ENCODE data around the gene RPTOR. TPM values are rescaled to one million over a fixed set of nuclear protein-coding genes. Genes with fewer than 3 reads are reported as not detected.

Gene RPTOR
- total RNA-seq, 6 donors from 2014 or later, result 26.8 to 109 (median 36.8) TPM

- ATAC-seq (ENCODE audit: low FRiP score in 2 of 2), result peak; percentile 13 to 30
Observed at GRCh38 chr17:80720610-80721577, 176.3 kb downstream of the RPTOR start.

GRCh38 chr17:80722661-80723060 is 178.0 kb downstream of the RPTOR start:
- Histone ChIP-seq H3K4me1 (no peaks in the 10 kb centered on the region), H3K27ac (no peak overlapping the region), H3K27me3 (no peaks in the 10 kb centered on the region), H3K36me3 (no peaks in the 10 kb centered on the region), H3K4me3 (no peak overlapping the region), H3K9me3 (no peaks in the 10 kb centered on the region)
- DNase-seq (no peak), ATAC-seq (ENCODE audit: low FRiP score in 2 of 2) (no peak)
- TF ChIP-seq POLR2A (IDR thresholded peaks at IDR 0.05), result no peak
- TF ChIP-seq CTCF (IDR thresholded peaks at IDR 0.05), result no peak
- TF ChIP-seq EP300 (IDR thresholded peaks at IDR 0.05), result no peak
- no peak for TF ChIP-seq POLR2AphosphoS5 (IDR thresholded peaks at IDR 0.05)
- whole genome bisulfite sequencing, 2 donors, result 86 to 97% methylated on average over 3 of the region's 3 CpGs

More at GRCh38 chr17:80720610-80721577, 176.3 kb downstream of the RPTOR start:
- DNase-seq, result peak in 1 of 2 donors; percentile 52
- no peaks in the 10 kb centered on the region for H3K4me1 ChIP-seq
- H3K4me3 ChIP-seq, result no peak overlapping the region
- TF ChIP-seq POLR2AphosphoS5 (IDR thresholded peaks at IDR 0.05) (peak in 1 of 2 donors; percentile 10), POLR2A (IDR thresholded peaks at IDR 0.05) (no peak)
- no peaks in the 10 kb centered on the region for H3K36me3 ChIP-seq
- no peaks in the 10 kb centered on the region for H3K27me3 ChIP-seq
- WGBS, 2 donors, result 82 to 89% methylated on average over 25 to 35 of the region's 35 CpGs
- H3K27ac ChIP-seq, result peak overlapping the region in 1 of 4 donors; percentile 30
- H3K9me3 ChIP-seq, result no peaks in the 10 kb centered on the region

- H3K4me3 ChIP-seq, result no peak overlapping the region
- peak in 1 of 2 donors; percentile 27 for ATAC-seq (ENCODE audit: low FRiP score in 2 of 2)
- TF ChIP-seq EP300 (IDR thresholded peaks at IDR 0.05), result no peak
- TF ChIP-seq POLR2A (IDR thresholded peaks at IDR 0.05), result no peak
- no peak for TF ChIP-seq POLR2AphosphoS5 (IDR thresholded peaks at IDR 0.05)
- TF ChIP-seq CTCF (IDR thresholded peaks at IDR 0.05), result no peak
- no peaks in the 10 kb centered on the region for H3K36me3 ChIP-seq
- H3K27ac ChIP-seq, result no peak overlapping the region
- no peaks in the 10 kb centered on the region for H3K9me3 ChIP-seq
- H3K27me3 ChIP-seq, result no peaks in the 10 kb centered on the region
- 85 to 89% methylated on average over 12 to 16 of the region's 16 CpGs for WGBS, 2 donors
- no peak for DNase-seq
- peaks cover 0 to 9% (median 3%) of the 10 kb centered on the region in 4 donors for H3K4me1 ChIP-seq
Observed at GRCh38 chr17:80724775-80725266, 180.2 kb downstream of the RPTOR start.

GRCh38 chr17:80725517-80725916 is 180.9 kb downstream of the RPTOR start:
- ATAC-seq (ENCODE audit: low FRiP score in 2 of 2) (no peak), DNase-seq (no peak)
- no peaks in the 10 kb centered on the region for H3K36me3 ChIP-seq
- 74 to 77% methylated on average over 8 of the region's 8 CpGs for WGBS, 2 donors
- no peaks in the 10 kb centered on the region for H3K9me3 ChIP-seq
- no peak overlapping the region for H3K27ac ChIP-seq
- TF ChIP-seq POLR2A (IDR thresholded peaks at IDR 0.05) (no peak), CTCF (IDR thresholded peaks at IDR 0.05) (no peak), EP300 (IDR thresholded peaks at IDR 0.05) (no peak), POLR2AphosphoS5 (IDR thresholded peaks at IDR 0.05) (no peak)
- no peaks in the 10 kb centered on the region for H3K27me3 ChIP-seq
- H3K4me1 ChIP-seq, result peaks cover 0 to 10% (median 3%) of the 10 kb centered on the region in 4 donors
- H3K4me3 ChIP-seq, result no peak overlapping the region

- no peaks in the 10 kb centered on the region for H3K9me3 ChIP-seq
- TF ChIP-seq CTCF (IDR thresholded peaks at IDR 0.05) (no peak), POLR2AphosphoS5 (IDR thresholded peaks at IDR 0.05) (no peak), EP300 (IDR thresholded peaks at IDR 0.05) (no peak), POLR2A (IDR thresholded peaks at IDR 0.05) (no peak)
- peaks cover 0 to 10% (median 3%) of the 10 kb centered on the region in 4 donors for H3K4me1 ChIP-seq
- no peak overlapping the region for H3K4me3 ChIP-seq
- 96 to 97% methylated on average over 39 to 42 of the region's 42 CpGs for WGBS, 2 donors
- no peaks in the 10 kb centered on the region for H3K36me3 ChIP-seq
- no peak overlapping the region for H3K27ac ChIP-seq
- H3K27me3 ChIP-seq, result no peaks in the 10 kb centered on the region
- no peak for DNase-seq
- ATAC-seq (ENCODE audit: low FRiP score in 2 of 2), result no peak
Observed at GRCh38 chr17:80726558-80727408, 182.1 kb downstream of the RPTOR start.

All from upper lobe of left lung (tissue), 6 donors.